ENCODE measurements around the gene SGPP1. TPM values are rescaled to one million over a fixed set of nuclear protein-coding genes. Genes with fewer than 3 reads are reported as not detected.

Gene SGPP1
- total RNA-seq, 1 experiment from 2014 or later: 17.7 TPM

- no peaks in the 10 kb centered on the region for H3K79me2 ChIP-seq (ENCODE audit: insufficient read depth, low read length)
- H2AFZ ChIP-seq (ENCODE audit: low read depth, low read length, poor library complexity, severe bottlenecking): no peak overlapping the region
- H3K9me3 ChIP-seq (ENCODE audit: control insufficient read depth in 1 of 2, insufficient read depth in 1 of 2, low read depth in 1 of 2, low read length in 2 of 2): no peaks in the 10 kb centered on the region
- H3K4me1 ChIP-seq (ENCODE audit: control insufficient read depth in 1 of 2, insufficient read depth in 2 of 2, low read length in 2 of 2): no peaks in the 10 kb centered on the region
- H3K36me3 ChIP-seq (ENCODE audit: control insufficient read depth in 1 of 2, insufficient read depth in 2 of 2, low read length in 2 of 2): no peaks in the 10 kb centered on the region
- H3K27me3 ChIP-seq (ENCODE audit: insufficient read depth, low read length): no peaks in the 10 kb centered on the region
- BruUV-seq (replicated peaks): no TSS peak
- ATAC-seq (no peak), DNase-seq (ENCODE audit: low read depth, low spot score) (no peak)
- no peak for TF ChIP-seq MAX (IDR thresholded peaks at IDR 0.05)
- no peak for TF ChIP-seq REST (IDR thresholded peaks at IDR 0.05; ENCODE audit: low read depth)
- TF ChIP-seq ZFX (IDR thresholded peaks at IDR 0.05): no peak
- TF ChIP-seq POLR2A (IDR thresholded peaks at IDR 0.05; ENCODE audit: borderline replicate concordance, extremely low read depth, insufficient read depth, insufficient read length): no peak
- no peak for TF ChIP-seq SIN3A (IDR thresholded peaks at IDR 0.05; ENCODE audit: low read depth)
- no peak for TF ChIP-seq CTCF (IDR thresholded peaks at IDR 0.05 in 2 of 3, conservative IDR thresholded peaks at IDR 0.05 in 1 of 3; ENCODE audit: borderline replicate concordance in 1 of 3, insufficient read depth in 1 of 3, low read depth in 2 of 3, low read length in 2 of 3)
- TF ChIP-seq YY1 (IDR thresholded peaks at IDR 0.05; ENCODE audit: extremely low read depth, insufficient replicate concordance, low read depth, low read length): no peak
- TF ChIP-seq ZBTB33 (IDR thresholded peaks at IDR 0.05; ENCODE audit: extremely low read depth, insufficient replicate concordance, low read length): no peak
- ChIA-PET RAD21 (ENCODE audit: low non-redundant PET in 1 of 2, low total read pairs in 2 of 2, uncharacterized antibody in 2 of 2, unreplicated experiment in 2 of 2) (no interaction called here), POLR2A (interaction anchor here (1.2 kb wide), 1 partner anchor 59 kb away, joined by 3 read pairs; no protein-coding TSS in a partner anchor), CTCF (no interaction called here)
- intact Hi-C loops (cut with micrococcal nuclease): no loop called here
- no peaks in the 10 kb centered on the region for H3K9me2 ChIP-seq (ENCODE audit: insufficient read depth)
- H3K9ac ChIP-seq (ENCODE audit: low read length): no peak overlapping the region
- H4K20me1 ChIP-seq (ENCODE audit: insufficient read depth): no peaks in the 10 kb centered on the region
- H3K27ac ChIP-seq (ENCODE audit: low read depth, low read length): no peak overlapping the region
- no peak overlapping the region for H3K4me3 ChIP-seq (replicated peaks in 1 of 2; ENCODE audit: low read depth in 1 of 2, low read length in 2 of 2)
- H3K4me2 ChIP-seq (ENCODE audit: low read length): no peak overlapping the region
These were observed 61.5 kb downstream of the SGPP1 start for GRCh38 chr14:63666335-63666734.

Measured in HCT116 (cell line).